ENCODE measurements around the gene CACNA2D4.
A peak's percentile ranks its signal among the peaks of the same experiment; 100 is the strongest.

The CACNA2D4 gene

DNA sequence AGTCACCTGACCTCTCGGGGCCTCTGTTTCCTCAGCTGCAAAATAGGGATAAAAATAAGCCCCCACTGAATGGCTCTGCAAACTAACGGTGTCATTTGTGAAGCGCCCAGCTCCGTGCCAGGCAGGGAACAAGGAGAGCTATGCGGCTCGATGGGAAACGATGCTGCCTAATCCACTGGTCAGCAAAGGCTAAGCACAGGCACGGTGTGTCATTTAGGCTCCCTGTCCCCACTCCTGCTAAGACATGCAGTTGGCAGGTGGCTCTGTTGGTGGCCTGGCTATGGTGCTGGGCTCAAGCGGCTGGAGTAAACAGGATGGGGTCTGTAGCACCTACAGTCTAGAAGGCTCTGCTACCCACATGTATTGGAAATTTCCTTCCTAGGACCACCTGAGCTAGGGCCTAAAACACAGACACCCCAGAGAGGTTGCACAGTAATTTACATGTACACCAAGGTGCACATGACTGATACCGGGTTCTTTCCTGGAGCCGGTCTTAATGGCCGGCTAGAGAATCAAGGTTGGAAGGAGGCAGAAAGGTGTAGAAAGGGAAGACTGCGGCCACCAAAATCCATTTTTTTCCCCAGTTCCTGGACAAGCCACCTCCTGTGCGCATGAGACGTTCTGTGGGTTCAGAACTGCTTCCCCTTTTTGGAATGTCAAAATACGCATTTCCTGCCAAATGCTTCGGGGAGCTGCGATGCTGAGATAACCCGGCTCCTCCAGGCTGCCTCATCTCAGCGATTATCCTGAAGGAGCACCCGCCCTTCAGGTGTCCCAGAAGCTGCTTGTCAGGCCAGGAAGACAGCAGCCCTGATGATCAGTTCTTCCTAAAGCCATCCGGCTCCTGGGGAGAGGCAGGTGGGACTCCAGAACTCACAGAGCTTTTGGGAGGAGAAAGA is 1.0 kb downstream of the CACNA2D4 start:
- peak; percentile 78 to 85 for DNase-seq

DNA sequence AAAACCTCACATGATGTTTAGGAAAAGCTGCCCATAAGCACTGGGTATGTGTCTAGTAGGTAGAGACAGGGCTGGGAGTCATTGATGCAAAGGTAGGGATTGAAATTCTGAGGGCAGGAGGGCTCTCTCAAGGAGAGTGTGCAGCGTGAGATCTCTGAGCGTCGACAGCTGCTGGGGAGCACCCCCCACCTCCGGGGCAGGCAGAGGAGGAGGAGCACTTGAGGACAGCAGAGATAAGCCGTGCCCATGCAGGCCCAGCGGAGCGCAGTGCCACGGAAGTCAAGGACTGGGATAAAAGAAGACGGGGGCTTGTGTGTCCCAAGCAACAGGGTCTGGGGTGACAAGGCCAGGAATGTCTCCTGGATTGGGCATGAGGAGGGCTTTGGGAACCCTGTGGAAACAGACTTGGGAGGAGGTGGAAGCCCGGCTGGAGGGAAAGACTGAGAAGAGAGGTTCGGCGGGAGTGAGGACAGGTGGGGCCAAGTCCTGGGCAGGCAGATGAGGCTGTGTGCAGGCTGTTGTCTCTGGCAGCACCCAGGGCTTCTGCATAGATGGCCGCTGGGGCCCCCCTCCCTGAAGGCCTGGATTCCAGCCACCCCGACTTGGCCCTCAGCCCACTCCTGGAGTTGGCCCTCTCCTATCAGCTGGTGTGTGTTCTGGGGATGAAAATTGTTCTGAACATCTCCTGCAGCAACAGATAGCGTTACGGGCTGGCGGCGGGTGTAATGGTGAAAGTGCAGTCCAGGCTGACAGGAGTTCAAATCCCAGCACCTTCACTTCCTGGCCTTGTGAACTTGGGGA is 1.9 kb downstream of the CACNA2D4 start:
- no peak for DNase-seq

DNA sequence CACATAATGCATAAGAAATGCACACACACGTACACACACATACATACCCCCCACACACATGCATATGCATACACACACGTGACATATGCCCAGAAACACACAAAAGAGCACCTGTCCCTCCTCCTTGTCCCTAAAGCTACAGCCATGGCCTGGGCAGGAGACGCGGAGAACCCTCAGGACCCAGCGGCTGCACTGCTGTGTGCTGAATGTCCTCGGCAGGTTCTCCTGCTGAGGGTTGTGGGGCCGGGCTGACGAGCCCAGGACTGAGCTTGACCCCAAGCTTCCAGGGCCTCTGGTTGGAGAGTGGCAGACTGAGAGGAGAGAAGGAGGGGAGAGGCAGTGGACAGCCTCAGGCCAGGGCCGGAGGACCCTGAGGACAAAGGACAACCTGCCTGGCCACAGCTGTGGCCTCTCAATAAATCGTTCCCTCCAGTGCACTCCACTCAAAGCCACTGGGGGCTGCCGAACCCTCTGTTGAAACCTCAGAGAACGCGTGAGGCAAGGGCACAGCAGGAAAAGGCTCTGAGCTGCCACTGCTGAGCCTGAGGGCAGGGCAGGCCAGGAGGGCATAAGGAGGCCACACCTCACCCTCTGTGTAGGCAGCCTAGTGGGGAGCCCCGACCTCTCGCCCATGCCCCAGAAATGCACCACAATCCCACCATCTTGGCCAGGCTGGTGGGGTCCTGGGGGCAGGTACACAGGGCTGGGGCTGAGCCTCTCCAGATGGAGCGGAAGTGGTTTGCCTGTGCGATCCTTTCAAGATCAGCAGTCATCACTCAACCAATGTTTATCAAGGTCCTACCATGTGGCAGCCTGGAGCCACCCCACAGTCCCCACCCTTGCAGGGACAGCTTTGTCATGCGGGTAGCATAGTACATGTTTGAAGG is 3.1 kb downstream of the CACNA2D4 start:
- peak; percentile 45 to 69 for DNase-seq

DNA sequence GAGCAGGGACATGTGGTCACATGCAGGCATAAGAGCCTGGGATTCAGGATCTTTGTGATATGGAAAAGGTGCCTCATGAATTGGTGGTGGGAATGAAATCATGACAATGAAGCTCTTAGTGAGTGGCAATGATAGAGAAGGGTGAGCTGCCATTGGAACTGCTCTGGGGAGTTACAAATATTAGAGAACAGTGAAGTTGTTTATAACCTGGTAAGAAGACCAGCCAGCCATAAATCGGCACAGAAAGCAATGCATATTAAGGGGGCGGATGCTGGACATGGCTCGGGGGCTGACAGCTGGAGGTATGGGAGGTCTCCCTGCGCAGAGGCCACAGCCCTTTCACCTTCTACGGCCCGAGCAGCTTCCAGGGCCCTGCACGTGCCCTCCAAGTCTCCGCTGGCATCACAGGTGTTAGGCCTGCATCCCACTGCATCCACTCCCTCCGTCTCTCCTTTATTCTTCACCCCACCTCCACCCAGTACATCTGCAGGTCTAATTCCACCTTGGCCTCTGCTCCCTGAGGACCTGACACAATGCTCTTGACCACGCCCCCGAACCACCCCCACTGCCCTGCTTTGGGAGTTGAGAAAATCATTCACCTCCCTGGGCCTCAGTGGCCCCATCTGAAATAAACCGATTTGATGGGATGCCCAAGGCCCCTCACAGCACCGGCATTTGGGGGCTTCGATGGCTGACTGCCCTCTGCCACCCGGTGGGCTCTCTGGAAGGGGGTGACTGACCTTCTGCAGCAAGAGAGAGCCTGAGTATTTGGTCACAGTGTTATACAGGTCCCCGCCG is 4.1 kb downstream of the CACNA2D4 start:
- no peak for DNase-seq

DNA sequence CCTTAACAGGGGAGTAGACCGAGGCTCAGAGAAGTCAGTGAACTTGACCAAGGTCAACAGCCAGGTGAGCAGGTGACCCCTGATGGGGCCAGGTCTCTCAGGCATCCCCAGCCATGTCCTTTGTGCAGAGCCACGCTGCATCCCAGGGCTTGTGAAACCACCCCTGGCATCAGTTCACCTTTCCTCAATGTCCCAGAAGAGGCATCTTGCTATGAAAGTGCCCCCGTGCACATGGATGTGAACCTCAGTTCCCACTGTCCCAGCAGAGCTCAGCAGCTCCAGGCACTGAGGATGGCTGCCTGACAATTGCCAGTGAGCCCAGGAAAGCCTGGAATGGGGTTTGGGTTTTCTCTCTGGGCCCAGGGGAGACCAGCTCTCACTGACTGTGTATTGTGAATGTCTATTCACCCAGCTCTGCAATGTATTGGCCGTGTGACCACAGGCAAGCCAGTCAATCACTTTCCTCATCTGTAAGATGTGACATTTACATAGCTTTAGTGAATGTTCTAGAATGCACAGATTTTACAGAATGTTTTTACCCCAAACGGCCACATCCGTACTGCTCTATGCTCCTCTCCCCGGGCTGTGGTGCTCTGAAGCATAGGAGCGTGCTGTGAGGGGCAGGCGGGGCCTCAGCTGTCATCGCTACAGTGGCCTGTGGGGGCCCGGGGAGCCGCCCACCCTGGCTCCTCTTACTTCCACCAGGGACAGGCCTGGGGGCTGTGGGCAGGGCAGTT is 4.9 kb downstream of the CACNA2D4 start:
- no peak for DNase-seq

DNA sequence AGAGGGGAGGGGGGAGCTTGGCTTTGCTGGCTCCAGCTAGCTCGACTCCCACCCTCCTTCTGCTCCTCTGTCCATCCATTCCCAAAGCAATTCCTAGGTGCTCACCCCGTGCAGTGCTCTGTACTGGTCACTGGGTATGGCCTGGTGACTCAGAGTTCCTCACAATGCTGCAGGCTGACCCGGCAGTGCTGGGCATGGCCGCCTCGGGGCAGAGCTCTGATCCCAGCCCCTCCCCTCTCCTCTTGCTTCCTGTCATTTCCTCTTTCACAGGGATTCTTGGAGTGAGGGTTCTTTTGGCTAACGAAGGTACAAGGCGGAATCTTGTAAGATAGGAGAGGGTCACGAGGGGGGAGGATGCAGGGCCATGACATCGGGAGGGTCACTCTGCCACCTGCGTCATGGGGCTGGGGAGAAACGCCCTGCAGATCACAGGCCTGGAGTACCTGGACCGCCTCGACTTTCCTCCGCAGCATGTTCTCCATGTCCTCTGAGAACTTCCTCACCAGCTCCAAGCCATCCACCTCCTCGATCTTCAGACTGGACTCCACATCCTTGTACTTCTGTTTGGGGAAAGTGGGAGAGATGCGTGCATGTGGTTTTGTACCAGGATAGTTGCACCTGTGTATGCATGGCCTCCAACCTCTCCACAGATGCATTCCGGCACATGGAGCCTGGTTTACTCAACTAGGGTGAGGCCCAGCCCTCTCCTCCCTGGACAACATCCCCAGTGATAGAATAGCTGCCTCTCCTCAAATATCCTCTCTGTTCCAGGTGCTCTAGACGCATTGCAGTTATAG is 5.7 kb downstream of the CACNA2D4 start:
- DNase-seq, result no peak

DNA sequence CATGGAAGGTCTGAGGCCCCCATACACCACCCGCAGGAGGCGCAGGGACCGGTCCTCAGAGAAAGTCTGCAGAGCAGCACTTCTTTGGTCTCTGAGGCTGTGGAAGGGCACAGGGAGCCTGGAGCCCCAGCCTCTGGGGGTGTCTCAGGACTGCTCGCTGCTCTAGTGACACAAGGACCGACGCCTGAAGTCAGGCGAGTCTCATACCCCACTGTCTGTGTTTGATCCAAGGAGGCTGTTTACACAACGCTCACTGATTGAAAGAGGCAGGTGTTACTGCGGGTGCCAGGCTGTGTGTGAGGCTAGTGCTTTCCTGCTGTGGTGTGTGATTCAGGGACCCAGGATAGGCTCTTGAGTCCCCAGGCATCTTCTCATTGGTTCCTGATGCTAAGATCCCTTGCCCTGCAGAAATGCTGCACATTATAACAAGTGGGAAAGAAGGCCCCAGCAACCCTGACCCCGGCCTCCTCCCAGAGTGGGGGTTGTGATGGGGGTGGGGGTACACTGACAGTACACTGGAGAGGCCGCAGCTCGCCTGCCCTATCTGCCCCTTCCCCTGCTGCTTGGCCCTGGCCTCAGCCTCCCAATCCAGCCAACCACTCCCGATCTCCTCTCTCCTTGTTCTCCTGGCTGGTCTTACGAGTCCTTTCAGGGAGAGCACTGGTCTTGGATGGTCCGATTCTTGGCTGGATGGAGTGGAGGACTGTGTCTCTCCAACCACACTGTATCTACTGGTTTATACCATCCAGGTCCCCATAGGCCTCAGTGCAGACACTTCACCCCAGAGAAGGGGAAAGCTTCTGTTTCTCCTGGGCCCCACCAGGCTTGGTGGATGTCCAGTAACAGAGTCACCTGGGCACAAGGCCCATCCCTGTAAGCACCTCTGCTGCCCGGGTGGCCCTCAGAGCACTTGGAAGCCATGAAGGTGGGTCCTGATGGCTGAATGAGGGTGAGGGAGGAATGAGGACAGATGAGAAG is 6.6 kb downstream of the CACNA2D4 start:
- no peak for DNase-seq

DNA sequence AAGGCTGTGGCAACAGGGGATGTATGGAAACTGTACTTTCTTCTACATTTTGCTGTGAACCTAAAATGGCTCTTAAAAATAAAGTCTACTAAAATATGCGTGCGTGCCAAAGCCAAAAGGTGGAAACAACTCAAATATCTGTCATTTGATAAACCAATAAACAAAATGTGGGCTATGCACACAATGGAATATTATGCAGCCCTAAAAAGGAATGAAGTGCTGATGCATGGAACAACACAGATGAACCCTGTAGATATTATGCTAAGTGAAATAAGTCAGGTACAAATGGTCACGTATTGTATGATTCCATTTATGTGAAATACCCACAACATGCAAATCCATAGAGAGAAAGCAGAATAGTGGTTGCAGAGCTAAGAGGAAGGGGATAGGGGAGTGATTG is 8.0 kb downstream of the CACNA2D4 start:
- DNase-seq, result no peak

DNA sequence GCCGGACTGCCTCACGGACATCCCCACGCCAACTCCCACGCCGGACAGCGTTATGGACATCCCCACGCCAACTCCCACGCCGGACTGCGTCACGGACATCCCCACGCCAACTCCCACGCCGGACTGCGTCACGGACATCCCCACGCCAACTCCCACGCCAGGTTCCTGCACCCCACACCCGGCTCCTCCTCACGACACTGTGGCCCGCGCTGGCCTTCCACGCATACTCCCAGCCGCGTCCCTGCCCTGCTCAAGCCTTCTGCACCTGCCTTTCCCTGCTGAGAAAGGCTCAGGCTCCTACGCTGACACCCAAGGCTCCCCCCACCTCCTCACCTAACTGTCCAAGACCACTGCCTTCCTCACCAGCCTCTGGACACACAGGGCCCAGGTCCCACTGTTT is 9.7 kb downstream of the CACNA2D4 start:
- no peak for DNase-seq

DNA sequence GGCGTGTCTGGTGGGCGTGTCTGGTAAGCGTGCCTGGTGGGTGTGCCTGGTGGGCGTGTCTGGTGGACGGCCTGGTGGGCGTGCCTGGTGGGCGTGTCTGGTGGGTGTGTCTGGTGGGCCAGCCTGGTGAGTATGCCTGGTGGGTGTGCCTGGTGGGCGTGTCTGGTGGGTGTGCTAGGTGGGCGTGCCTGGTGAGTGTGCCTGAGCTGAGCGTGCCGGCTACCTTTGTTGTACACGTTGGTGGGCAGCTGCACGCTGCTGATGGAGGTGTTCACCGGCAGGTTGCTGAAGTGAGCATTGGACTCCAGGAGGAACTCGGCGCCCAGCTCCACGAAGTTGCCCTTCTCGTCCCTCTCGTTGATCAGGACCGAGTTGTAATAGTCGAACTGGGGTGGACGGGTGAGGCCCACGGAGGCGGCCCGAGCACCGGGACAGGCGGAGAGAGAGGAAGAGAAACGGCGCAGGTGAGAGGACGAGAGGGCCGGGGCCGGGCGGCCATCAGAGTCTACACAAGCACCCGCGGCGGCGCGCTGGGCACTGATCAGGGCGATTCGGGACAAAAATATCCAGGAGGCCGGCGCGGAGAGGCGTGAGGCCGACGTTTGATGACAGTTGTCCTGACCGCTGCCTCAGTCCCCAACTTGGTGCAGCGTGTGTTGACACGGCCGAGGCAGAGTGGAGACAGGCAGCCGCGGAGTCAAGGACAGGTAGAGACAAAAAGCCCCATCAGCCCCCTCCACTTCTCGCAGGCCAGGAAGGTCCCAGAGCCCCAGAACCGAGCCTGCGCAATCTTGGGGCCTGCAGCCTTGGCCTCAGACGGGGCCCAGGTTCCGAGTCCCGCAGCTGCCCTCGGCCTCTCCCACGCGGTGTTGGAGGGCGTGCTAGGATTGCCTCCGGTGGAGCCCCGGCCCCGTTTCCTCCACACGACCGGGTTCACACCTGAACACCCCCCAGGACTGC is 10.5 kb downstream of the CACNA2D4 start:
- no peak for DNase-seq

DNA sequence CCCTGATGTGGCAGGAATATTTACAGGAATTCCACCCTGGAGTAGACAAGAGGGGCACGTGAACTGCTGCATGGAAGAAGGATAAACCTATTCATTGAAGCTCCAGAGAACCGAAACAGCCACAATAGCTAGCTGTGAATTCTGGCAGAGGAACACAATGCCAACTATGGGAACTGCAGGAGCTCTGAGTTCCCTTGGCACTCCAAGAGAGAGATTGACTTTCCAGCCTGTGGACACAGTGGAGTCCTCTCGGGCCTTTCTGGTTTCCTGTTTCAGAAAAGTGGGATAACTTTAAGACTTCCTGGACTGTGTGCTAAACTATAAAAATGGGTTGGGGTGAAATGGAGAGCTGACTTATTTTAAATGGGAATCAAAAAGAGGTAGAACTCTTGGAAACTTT is 11.9 kb downstream of the CACNA2D4 start:
- DNase-seq, result no peak

DNA sequence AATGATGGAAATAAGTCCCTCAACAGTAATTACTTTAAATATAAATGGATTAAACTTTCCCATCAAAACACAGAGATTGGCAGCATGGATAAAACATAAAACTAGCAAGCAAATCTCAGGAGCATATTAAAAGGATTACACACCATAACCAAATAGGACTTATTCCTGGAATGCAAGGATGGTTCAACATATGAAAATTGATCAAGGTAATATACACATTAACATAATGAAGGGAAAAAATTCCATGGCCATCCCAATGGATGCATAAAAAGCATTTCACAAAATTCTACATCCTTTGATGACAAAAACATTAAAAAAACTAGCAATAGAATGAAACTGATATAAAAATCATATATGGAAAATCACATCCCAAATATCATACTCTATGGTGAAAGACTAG is 13.6 kb downstream of the CACNA2D4 start:
- no peak for DNase-seq

DNA sequence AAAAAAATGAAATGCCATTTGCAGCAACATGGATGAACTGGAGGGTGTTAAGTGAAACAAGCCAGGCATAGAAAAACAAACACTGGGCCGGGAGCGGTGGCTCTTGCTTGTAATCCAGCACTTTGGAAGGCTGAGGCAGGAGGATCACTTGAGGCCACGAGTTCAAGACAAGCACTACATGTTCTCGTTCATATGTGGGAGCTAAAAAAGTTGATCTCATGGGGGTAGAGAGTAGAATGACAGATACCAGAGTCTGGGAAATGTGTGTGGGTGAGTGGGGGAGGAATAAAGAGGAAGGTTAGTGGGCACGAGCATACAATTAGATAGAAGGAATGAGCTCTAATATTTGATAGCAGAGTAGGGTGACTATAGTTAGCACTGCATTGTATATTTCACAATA is 21.5 kb downstream of the CACNA2D4 start:
- DNase-seq, result no peak

DNA sequence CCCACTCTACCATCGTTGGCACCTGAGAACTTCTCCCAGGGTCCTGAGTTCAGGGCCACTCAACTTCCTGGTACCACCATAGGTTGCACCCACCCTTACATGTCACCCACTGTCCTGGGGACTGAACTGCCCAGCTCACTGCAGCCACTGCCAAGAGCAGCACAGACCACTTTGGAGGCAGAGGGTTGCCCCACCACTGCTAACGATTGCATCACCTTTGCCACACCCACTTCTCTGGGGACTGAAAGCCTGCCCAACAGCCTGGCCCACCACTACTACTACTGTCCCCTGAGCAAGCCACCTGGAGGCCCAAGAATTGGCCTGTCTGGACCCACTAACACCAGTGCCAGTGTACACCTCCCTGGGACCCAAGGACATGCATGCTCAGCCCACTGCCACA is 27.6 kb downstream of the CACNA2D4 start:
- no peak for DNase-seq

DNA sequence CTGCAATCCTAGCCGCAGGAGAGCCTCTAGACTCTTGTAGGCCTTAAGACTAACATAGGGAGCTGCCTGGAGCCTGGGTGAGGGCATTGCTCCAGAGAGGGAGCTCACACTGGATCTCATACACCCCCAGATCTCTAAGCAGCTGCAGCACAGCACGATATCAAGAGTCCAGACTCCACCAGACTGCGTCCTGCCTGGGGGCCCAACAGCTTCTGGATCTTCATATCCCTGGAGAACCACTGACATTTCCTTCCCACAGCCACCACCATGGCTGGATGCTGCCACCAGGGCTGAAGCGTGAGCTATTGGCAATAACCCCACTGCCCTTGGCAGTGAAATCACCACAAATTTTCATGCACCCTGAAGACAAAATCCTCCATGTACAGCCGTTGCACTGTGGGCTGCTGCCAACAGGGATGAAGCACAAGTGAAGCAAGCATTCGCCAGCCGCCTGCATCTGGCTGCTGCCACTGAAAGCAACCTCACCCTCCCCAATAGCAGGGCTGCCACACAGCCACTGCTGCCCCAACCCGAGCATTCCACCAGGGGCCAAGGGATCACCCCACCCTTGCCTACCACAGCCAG is 28.2 kb downstream of the CACNA2D4 start:
- DNase-seq, result no peak

DNA sequence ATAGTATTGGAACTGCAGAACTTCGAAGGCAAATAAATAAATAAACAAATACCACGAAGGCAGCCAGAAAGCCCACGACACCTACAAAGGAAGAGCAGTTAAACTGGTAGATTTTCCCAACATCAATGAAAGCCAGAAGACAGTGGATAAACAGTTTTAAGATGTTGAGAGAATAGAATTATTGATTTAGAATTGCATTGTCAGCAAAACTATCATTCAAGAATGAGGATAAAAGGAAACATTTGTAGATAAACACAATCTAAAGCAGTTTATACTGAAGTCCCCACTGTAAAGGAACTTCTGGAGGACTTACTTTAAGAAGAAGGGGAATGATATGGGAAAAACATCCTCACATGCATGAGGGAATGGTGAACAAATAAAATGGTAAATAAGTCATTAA is 29.5 kb downstream of the CACNA2D4 start:
- no peak for DNase-seq

DNA sequence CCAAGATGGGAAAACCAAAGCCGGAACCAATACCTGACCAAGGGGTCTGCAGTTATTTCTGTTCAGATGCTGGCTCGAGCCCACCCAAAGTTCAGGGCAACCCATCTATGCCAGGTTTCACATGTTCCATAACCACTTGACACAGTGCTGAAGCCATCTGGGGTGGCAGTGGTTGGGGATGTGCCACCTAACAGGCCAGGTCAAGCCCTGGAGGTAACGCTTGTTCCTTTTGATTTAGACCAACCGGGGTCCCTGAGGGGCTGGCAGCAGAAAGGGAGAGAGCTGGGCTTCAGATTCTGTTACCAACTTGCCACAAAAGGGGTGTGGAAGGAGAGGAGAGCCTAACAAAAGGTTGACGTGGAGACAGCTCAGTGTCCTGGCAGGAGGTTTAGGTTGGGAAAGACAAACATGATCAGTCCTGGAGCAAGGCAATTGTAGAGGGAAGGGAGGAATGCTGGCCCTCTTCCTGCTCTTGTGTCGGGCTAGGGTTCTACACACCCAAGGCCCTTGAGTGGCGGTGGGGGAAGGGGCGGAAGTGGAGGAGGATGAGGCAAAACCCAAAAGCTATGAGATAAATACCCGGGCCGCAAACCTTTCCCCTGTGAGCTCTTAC is 31.9 kb downstream of the CACNA2D4 start:
- no peak for DNase-seq

All from AML-193 (cell line).